ELR (cell line): ENCODE measurements around the gene PGBD2.
"Not testable (repeated sequence)": the region's sequence is repeated elsewhere in the genome, so short reads cannot be mapped to it uniquely, and the experiment has no call there.

Experiments used
- DNase-seq: peaks from one replicate; pipeline ENCODE4 v3.0.0-alpha.2; 2015; ENCODE audit warnings: low read depth

Gene PGBD2, protein sequence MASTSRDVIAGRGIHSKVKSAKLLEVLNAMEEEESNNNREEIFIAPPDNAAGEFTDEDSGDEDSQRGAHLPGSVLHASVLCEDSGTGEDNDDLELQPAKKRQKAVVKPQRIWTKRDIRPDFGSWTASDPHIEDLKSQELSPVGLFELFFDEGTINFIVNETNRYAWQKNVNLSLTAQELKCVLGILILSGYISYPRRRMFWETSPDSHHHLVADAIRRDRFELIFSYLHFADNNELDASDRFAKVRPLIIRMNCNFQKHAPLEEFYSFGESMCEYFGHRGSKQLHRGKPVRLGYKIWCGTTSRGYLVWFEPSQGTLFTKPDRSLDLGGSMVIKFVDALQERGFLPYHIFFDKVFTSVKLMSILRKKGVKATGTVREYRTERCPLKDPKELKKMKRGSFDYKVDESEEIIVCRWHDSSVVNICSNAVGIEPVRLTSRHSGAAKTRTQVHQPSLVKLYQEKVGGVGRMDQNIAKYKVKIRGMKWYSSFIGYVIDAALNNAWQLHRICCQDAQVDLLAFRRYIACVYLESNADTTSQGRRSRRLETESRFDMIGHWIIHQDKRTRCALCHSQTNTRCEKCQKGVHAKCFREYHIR

DNA sequence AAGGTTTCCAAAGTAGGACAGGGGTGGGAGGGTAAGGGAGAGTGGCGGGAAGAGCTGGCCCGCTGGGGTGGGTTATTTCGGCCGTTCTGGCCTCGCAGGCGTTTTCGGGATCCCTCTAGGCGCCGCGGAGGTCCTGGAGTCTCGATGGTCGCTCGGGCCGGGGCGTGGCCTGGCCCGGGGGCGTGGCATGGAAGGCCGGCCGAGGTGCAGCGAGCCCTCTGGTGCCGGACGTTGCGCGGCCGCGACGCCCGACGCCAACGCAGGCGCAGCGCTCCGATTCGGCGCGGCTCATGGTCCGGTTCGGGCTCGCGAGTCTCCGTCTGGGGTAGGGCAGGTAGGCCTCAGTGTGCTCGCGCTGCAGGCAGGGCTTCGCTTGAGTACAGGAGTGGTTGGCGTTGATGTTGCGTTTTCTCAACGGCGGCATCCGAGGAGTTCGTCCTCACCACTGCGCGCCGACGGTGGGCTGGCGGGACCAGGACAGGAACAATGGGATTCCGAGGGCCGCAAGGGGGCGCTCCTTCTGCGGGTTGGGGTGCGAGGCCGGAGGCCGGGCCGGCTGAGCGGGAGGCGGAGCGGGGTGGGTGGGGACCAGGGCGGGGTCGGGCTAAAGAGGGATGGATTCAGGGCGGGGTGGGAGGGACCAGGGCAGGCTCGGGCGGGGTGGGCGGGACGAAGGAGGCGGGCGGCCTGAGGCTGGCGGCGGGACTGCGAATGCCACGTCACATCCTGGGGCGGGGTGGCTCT lies at the start of gene PGBD2:
Gene PGBD2 (plus strand): TSS at position 227 of the 744 bp plus-strand sequence. CDS start 7,628 bp downstream, outside the sequence.
- DNase-seq = peak; percentile 92

- no peak for DNase-seq
Measured at GRCh38 chr1:248857201-248857600, 48.8 kb upstream of the PGBD2 start.

- no peak for DNase-seq
Measured at GRCh38 chr1:248857749-248858095, 48.3 kb upstream of the PGBD2 start.

GRCh38 chr1:248858096-248858890 lies 47.7 kb upstream of the PGBD2 start:
- peak; percentile 80 for DNase-seq

DNA sequence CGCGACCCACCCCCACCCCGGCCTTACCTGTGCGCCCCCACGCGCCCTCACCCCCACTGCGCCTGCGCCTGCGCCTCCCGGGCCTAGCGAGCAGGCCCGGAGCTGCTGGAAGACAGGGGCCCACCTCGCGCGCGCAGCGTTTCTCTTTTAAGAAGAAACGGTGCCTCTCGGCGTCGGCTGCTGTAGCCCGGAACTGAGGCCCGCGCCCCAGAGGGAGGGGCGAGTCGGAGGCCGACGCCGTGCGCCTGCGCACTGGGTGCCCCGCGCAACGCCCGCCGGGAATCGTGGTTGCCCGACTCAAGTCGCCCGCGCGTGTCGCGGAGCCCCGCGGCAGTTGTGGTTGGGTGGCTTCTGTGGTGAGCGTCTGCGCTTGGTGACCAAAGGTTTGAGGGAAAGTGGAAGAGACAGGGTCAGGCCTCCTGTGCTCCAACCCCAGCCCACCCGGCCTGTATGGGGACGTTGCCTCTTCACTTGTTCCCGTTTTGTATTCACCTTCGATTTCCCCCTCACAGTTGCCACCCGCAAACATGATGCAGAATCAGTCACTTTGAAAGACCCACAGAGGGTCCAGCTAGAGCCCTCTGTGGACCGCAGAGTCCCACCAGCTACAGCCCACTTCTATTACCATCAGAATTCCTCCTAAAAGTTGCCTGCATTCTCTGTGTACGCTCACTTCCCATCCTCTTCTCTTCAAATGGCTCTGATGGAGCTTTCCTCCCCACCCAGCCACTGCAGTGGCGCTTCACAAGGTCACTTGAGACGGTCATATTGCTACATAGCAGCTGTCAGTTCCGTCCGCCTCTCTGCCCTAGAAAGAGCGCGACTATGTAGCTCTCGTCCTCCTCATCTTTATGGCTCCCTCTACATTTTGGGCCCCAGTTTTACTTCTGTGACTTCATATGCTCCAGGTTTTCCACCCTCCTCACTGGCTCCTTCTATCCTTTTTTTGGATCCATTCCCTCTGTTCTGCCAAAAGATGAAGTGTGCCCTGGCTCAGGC lies 46.8 kb upstream of the PGBD2 start, which contains the start of gene ZNF692:
Gene ZNF692 (minus strand): TSS at position 195 of the 999 bp plus-strand sequence. CDS start 776 bp downstream, outside the sequence.
- DNase-seq = peak; percentile 98

DNA sequence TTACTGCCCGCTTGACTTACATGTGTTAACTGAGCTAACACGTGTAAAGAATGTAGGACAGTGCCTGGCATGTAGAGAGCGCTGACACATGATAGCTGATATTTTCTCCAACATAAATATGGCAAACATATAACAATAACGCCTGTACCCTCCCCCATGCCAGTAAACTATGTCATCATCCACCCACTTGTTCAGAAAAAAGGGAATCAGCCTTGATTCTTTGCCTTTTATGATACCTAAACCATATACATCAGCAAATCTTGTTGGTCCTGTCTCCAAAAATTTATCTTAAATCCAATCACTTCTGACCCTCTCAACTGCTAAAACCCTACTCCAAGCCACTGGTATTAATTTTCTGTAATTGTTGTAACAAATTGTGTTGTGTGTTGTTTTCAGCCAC lies 46.0 kb upstream of the PGBD2 start:
- no peak for DNase-seq

GRCh38 chr1:248861616-248862015 lies 44.4 kb upstream of the PGBD2 start:
- DNase-seq = no peak

DNA sequence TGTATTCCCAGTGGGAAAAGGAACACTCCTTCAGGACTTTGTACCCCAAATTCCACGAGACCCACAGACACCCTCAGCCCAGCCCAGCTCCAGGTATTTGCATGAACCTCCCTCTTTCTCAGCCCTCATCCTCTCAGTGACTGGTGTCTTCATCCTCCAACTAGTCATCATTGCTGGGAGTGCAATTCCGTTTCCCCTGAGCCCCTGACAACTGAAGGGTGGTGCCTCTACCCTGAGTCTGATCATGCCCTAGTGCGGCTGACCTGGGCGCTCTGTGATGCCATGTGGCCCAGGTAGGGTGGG lies 43.4 kb upstream of the PGBD2 start:
- DNase-seq = peak; percentile 33

GRCh38 chr1:248862998-248863881 lies 42.8 kb upstream of the PGBD2 start:
- peak; percentile 81 for DNase-seq

GRCh38 chr1:248871837-248872401 lies 34.1 kb upstream of the PGBD2 start:
- DNase-seq = no peak

- peak; percentile 80 for DNase-seq
Measured at GRCh38 chr1:248872752-248873408, 33.2 kb upstream of the PGBD2 start.

DNA sequence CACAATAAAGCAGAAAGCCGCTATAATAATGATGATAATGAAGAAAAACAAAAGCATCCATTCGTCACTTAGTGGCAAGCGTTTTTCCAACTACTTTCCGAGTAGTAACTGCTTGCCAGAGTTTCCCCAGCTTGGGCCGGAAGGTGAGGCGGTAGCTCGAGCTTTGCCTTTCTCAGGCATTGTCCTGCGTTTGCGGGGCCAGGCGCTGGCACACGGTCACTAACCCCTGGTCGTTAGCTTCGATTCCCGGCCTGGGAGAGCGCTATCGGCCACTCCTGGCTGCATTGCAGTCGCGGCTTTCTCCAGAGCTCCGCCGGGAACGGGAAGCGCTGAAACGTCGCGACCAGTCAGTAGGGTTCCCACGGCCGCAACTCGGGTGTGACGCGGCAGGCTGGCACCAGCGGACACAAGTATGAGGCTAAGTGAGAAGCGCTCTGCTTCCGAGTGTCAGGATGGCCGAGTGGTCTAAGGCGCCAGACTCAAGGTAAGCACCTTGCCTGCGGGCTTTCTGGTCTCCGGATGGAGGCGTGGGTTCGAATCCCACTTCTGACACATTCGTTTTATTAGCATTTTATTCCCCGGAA lies 32.5 kb upstream of the PGBD2 start:
- peak; percentile 94 for DNase-seq

DNA sequence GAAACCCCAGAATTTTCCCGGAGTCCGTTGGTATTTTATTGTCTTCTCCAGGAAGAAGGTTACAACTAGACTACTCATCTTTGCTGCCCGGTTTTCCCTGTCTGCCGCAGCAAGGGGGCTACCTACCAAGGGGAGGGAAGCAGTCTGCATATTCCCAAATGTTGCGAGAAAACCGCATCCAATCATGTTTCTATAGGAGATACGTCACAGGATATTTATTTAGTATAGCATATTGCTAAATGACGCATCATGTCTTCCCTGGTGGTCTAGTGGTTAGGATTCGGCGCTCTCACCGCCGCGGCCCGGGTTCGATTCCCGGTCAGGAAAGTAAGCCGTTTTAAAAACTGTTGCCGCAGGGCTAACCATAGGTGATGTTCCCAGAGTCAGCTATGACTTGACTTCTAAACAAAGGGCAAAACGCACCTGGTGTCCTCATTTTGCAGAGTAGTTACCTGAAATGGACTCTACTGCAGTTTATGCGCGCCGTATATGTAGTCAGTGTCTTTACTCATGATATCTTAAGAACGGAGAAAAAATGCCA lies 32.0 kb upstream of the PGBD2 start:
- peak; percentile 84 for DNase-seq

DNA sequence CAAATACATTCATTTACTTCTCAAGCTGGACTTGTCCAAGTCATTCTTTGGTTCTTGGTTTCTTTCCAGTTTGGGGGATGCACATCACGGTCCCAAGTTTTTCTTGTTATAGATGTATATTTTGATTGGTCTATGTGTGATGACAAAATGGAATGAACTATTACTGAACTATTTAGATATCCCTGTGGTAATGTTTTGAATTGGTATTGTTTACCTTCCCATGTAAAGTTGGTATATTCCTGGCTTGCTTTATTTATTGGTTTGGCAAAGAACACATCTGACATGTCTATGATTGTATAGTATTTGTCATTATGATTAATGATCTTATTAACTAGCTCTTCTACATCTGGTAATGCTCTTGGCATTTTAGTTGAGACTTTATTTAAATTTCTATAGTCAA lies 24.8 kb upstream of the PGBD2 start:
- DNase-seq = no peak

DNA sequence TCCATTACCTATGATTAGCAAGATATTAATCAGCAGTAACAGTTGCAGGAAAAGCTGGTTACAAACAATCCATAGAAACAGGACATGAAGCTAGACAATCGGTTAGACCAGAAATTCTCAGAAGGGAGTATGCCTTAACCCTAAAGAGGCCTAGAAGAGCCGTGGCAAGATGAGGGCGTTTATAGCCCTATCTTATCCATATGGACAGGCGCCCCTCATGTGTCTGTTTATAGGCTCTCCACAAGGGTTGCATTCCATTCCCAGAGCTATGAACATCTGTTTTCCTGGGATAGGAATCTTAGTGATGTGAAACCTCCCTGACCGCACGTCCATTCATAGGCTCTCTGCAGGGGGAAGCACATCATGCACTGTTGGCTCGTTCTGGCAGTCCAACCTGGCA lies 23.6 kb upstream of the PGBD2 start:
- not testable (repeated sequence) for DNase-seq

GRCh38 chr1:248884632-248885295 lies 21.3 kb upstream of the PGBD2 start:
- DNase-seq = peak; percentile 17

DNA sequence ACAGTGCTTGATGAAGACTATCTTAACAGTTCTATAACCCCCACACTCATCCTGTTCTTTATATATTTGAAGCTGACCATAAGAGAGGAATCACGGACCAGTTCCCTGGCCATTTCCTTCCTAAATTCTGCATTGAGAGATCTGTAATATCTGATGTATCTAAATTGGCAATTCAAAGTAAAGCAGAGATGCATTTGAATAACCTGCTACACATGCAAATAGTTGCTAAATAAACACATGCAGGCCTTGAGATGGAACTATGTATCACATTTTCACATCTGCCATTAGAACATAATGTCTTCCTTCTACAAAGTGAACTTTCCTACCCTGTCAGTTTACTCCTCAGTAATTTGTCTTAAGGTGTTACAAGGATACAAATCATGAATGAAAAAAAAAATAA lies 20.4 kb upstream of the PGBD2 start:
- DNase-seq = no peak
